Measurements from ENCODE around the gene ARMH1.

Gene ARMH1

GRCh38 chr1:44672254-44672955 is 2.1 kb upstream of the ARMH1 start:
- peak; percentile 70 for DNase-seq (ENCODE audit: low spot score)
- no peak for TF ChIP-seq CTCF (IDR thresholded peaks at IDR 0.05)
- Histone ChIP-seq H3K27ac (peak overlapping the region in 1 of 2 donors; percentile 97), H3K4me3 (no peak overlapping the region)

- peak overlapping the region; percentile 95 to 97 for H3K27ac ChIP-seq
- H3K4me3 ChIP-seq, result peak overlapping the region; percentile 81
- DNase-seq (ENCODE audit: low spot score), result peak; percentile 70
- TF ChIP-seq CTCF (IDR thresholded peaks at IDR 0.05), result no peak
Observed at GRCh38 chr1:44672961-44673674, 1.4 kb upstream of the ARMH1 start.

GRCh38 chr1:44673675-44674112 is 820 bp upstream of the ARMH1 start:
- peak overlapping the region; percentile 81 for H3K4me3 ChIP-seq
- no peak for DNase-seq (ENCODE audit: low spot score)
- H3K27ac ChIP-seq, result peak overlapping the region; percentile 95 to 97
- no peak for TF ChIP-seq CTCF (IDR thresholded peaks at IDR 0.05)

- no peak for DNase-seq (ENCODE audit: low spot score)
- H3K27ac ChIP-seq, result peak overlapping the region; percentile 95 to 97
- TF ChIP-seq CTCF (IDR thresholded peaks at IDR 0.05), result no peak
- peak overlapping the region; percentile 81 for H3K4me3 ChIP-seq
Observed at GRCh38 chr1:44675186-44675585, 672 bp downstream of the ARMH1 start.

GRCh38 chr1:44676484-44677200 is 2.1 kb downstream of the ARMH1 start:
- no peak for TF ChIP-seq CTCF (IDR thresholded peaks at IDR 0.05)
- DNase-seq (ENCODE audit: low spot score), result peak; percentile 53
- H3K4me3 ChIP-seq, result no peak overlapping the region
- peak overlapping the region in 1 of 2 donors; percentile 75 for H3K27ac ChIP-seq

GRCh38 chr1:44677201-44677766 is 2.8 kb downstream of the ARMH1 start:
- no peak overlapping the region for H3K4me3 ChIP-seq
- TF ChIP-seq CTCF (IDR thresholded peaks at IDR 0.05), result no peak
- H3K27ac ChIP-seq, result peak overlapping the region in 1 of 2 donors; percentile 43
- DNase-seq (ENCODE audit: low spot score), result no peak

Data from coronary artery (tissue), 2 donors.